Prostate gland (tissue), 2 donors: ENCODE data around the gene DCDC2B.

Experiments used
- POLR2A ChIP-seq: fragments of 450-650 bp; IDR thresholded peaks from one replicate; pipeline ENCODE4 v1.6.1; 2016; ENCODE audit warnings: antibody characterized with exemption, mild to moderate bottlenecking
- TF ChIP-seq, protein P1 (sequence below), 4 experiments: fragments of 200-600 bp in 2 of 4; fragments of 450-650 bp in 2 of 4; sonication (generic) in 2 of 4; IDR thresholded peaks; 1 replicate in 3 of 4; 2 replicates in 1 of 4; pipeline ENCODE4 v1.5.1; 2016 to 2019; ENCODE audit warnings: antibody characterized with exemption in 4 of 4, mild to moderate bottlenecking in 2 of 4, moderate library complexity in 2 of 4

DNA sequence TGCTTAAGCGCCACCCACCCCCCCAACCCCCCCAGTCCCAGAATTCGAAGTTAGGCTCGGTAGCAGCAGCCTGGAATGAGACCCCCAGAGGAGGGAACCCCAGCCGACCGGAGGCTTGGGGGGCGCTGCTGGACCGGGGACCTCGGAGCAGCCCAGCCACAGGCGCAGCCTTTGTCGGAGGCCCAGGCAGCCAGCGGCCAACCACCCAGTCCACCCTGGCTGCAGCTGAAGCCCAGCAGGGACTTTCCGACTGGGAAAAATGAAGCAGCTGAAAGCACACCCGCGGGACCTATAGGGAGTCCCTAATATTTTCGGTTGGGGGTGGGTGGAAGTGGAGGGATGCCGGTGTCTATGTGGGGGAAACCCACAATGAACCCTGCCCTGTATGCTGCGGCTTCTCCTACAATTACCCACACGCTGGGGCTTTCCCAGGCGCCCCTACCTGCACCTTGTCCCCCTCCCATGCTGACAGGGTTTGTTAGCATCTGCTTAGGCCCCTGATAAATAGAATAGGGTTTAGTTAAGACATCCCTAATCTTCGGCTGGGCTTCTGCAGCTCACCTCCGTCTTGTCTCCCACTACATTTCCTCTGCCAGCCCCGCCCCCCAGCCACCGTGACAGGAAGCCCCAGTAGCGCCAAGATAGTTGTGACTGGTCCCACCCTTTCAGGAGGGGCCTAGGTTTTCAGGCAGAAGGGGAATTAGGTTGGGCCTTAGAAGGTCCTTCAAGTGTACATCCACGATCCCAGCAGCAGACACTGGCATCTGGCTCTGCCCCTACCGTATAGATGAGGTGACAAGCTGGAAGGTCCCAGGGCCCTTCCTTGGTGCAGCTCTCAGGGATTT, 7.7 kb upstream of the DCDC2B start:
- TF ChIP-seq, protein P1, sequence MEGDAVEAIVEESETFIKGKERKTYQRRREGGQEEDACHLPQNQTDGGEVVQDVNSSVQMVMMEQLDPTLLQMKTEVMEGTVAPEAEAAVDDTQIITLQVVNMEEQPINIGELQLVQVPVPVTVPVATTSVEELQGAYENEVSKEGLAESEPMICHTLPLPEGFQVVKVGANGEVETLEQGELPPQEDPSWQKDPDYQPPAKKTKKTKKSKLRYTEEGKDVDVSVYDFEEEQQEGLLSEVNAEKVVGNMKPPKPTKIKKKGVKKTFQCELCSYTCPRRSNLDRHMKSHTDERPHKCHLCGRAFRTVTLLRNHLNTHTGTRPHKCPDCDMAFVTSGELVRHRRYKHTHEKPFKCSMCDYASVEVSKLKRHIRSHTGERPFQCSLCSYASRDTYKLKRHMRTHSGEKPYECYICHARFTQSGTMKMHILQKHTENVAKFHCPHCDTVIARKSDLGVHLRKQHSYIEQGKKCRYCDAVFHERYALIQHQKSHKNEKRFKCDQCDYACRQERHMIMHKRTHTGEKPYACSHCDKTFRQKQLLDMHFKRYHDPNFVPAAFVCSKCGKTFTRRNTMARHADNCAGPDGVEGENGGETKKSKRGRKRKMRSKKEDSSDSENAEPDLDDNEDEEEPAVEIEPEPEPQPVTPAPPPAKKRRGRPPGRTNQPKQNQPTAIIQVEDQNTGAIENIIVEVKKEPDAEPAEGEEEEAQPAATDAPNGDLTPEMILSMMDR (IDR thresholded peaks at IDR 0.05) = no peak
- TF ChIP-seq POLR2A = no peak
